ENCODE data around the gene SELENOP. TPM values are rescaled to one million over a fixed set of nuclear protein-coding genes. Genes with fewer than 3 reads are reported as not detected.

Gene SELENOP
- total and polyA plus RNA-seq, 9 of the 15 experiments (the other 6 are each of a cell fraction or from before 2014, with no cell fraction given), result 3.2 to 6.3 (median 4.5) TPM

DNA sequence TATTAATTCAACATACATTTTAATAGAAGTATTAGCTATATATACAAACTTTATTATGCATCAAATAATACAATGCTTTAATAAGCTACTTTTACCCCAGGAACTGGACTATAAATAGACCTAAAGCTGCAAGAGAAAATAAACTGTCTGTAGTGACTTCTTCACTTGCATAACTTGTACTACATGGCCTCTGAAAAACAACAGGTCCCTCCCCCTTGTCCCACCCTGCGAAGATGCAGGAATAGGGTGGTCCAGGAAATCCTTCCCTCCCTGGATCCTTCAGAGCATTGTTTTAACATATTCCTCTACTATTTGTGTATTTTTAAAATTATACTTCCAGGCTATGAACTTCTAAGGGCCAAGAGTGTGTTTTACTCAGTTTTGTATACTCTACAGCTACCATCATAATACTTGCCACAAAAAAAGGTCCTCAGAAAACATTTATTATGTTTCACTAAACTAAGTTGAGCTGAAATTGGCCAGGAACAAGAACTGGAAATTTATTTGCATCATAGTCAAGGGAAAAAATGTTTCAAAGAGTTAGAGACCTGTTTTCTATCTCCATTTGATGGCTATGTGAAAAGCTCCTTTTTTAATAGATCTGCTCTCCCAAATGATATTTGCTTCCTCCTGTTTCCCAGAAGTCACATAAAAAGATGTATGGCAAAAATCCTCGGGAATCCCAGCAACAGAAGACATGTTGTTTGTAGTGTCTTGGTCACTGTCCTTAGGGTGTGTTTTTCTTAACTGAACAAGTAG, 15.2 kb upstream of the SELENOP start (continued):
- TF ChIP-seq, protein P1, sequence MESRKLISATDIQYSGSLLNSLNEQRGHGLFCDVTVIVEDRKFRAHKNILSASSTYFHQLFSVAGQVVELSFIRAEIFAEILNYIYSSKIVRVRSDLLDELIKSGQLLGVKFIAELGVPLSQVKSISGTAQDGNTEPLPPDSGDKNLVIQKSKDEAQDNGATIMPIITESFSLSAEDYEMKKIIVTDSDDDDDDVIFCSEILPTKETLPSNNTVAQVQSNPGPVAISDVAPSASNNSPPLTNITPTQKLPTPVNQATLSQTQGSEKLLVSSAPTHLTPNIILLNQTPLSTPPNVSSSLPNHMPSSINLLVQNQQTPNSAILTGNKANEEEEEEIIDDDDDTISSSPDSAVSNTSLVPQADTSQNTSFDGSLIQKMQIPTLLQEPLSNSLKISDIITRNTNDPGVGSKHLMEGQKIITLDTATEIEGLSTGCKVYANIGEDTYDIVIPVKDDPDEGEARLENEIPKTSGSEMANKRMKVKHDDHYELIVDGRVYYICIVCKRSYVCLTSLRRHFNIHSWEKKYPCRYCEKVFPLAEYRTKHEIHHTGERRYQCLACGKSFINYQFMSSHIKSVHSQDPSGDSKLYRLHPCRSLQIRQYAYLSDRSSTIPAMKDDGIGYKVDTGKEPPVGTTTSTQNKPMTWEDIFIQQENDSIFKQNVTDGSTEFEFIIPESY (CRISPR knock-in tag; IDR thresholded peaks at IDR 0.05), result no peak
- no peak for TF ChIP-seq ZNF354B (CRISPR knock-in tag; IDR thresholded peaks at IDR 0.05)

DNA sequence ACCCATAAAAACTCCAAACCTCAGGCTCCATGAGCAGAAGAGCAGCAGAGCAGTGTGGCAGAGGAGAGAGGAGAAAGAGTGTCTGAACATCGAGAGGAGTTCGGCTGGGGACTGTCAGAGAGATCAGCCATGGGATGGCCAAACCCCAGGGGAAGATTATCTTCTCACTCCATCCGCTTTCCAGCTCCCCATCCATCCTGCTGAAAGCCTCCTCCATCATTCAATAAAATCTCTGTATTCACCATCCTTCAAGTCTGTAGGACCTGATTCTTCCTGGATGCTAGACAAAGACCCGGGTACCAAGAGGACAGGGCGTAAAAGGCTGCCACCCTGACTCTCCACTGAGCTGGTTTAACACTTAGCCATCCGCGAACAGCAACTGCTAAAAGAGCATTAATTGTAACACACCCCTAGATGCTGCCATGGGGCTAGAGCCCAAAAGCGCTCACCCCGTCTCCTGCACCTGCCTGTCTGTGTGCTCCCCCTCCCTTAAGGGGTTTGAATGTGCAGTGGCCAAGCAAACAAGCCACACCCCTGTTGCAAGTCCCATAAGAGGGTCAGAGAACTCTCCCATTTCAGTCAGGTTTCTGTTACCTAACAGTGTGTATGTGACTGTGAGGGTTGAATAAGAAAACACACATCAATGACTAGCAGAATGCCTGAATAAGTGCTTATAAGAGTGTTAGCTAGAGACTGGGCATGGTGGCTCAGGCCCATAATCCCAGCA, 13.9 kb upstream of the SELENOP start:
- 4% methylated on average over 9 of the region's 9 CpGs for WGBS (ENCODE audit: insufficient coverage, low coverage, missing lambda C conversion rate)
- H3K4me3 ChIP-seq, result no peak overlapping the region
- no peaks in the 10 kb centered on the region for H3K9me1 ChIP-seq (ENCODE audit: control insufficient read depth, insufficient read depth, low read length)
- H3K4me2 ChIP-seq (ENCODE audit: insufficient read depth, low read length), result no peak overlapping the region
- no peak for FAIRE-seq
- H3K4me1 ChIP-seq (replicated peaks in 1 of 2; ENCODE audit: control insufficient read depth in 2 of 2, insufficient read depth in 2 of 2, low read length in 2 of 2), result no peaks in the 10 kb centered on the region; a peak in 1 of 5 replicates
- intact Hi-C loops (cut with micrococcal nuclease) (no loop called here), in situ Hi-C loops (cut with MboI) (no loop called here)
- H3K27ac ChIP-seq (ENCODE audit: extremely low read depth, low read depth, low read length), result no peak overlapping the region
- H3K9ac ChIP-seq (ENCODE audit: insufficient read depth in 1 of 2, low read depth in 2 of 2, low read length in 2 of 2), result no peak overlapping the region
- BruUV-seq (replicated peaks), result no TSS peak
- CTCF ChIA-PET (ENCODE audit: low intra/inter-chr PET ratio), result no interaction called here
- POLR2A ChIA-PET, result interaction anchor here (0.6 to 3.9 kb wide), 2 partner anchors 15 to 97 kb away, joined by 3 to 24 read pairs; partner anchors contain the start of gene SELENOP
- no peak overlapping the region for H2AFZ ChIP-seq (ENCODE audit: low read depth, low read length)
- H4K20me1 ChIP-seq (replicated peaks; ENCODE audit: control insufficient read depth, insufficient read depth, low read length), result no peaks in the 10 kb centered on the region
- peak; percentile 31; the same call in 2 of the 3 replicates for ATAC-seq
- H3K79me2 ChIP-seq (ENCODE audit: control insufficient read depth, insufficient read depth, low read length), result no peaks in the 10 kb centered on the region
- H3K36me3 ChIP-seq (ENCODE audit: control insufficient read depth, insufficient read depth, low read length), result no peaks in the 10 kb centered on the region
- no peak for DNase-seq (ENCODE audit: extremely low read depth in 1 of 4, low spot score in 3 of 4)
- H3K9me3 ChIP-seq (replicated peaks; ENCODE audit: control insufficient read depth, insufficient read depth, low read depth, low read length), result no peaks in the 10 kb centered on the region
- H3K27me3 ChIP-seq (ENCODE audit: control insufficient read depth in 2 of 2, insufficient read depth in 2 of 2, low read length in 2 of 2), result no peaks in the 10 kb centered on the region
- TF ChIP-seq CBFA2T2 (conservative IDR thresholded peaks at IDR 0.05), result no peak
- TF ChIP-seq, protein P2, sequence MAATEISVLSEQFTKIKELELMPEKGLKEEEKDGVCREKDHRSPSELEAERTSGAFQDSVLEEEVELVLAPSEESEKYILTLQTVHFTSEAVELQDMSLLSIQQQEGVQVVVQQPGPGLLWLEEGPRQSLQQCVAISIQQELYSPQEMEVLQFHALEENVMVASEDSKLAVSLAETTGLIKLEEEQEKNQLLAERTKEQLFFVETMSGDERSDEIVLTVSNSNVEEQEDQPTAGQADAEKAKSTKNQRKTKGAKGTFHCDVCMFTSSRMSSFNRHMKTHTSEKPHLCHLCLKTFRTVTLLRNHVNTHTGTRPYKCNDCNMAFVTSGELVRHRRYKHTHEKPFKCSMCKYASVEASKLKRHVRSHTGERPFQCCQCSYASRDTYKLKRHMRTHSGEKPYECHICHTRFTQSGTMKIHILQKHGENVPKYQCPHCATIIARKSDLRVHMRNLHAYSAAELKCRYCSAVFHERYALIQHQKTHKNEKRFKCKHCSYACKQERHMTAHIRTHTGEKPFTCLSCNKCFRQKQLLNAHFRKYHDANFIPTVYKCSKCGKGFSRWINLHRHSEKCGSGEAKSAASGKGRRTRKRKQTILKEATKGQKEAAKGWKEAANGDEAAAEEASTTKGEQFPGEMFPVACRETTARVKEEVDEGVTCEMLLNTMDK (IDR thresholded peaks at IDR 0.05; ENCODE audit: borderline replicate concordance, insufficient read depth, low read depth, low read length, poor library complexity, severe bottlenecking), result no peak
- no peak for TF ChIP-seq HCFC1 (IDR thresholded peaks at IDR 0.05; ENCODE audit: low read depth, low read length)
- no peak for TF ChIP-seq STAT5B (CRISPR knock-in tag; IDR thresholded peaks at IDR 0.05)
- TF ChIP-seq, protein P3, sequence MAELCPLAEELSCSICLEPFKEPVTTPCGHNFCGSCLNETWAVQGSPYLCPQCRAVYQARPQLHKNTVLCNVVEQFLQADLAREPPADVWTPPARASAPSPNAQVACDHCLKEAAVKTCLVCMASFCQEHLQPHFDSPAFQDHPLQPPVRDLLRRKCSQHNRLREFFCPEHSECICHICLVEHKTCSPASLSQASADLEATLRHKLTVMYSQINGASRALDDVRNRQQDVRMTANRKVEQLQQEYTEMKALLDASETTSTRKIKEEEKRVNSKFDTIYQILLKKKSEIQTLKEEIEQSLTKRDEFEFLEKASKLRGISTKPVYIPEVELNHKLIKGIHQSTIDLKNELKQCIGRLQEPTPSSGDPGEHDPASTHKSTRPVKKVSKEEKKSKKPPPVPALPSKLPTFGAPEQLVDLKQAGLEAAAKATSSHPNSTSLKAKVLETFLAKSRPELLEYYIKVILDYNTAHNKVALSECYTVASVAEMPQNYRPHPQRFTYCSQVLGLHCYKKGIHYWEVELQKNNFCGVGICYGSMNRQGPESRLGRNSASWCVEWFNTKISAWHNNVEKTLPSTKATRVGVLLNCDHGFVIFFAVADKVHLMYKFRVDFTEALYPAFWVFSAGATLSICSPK (IDR thresholded peaks at IDR 0.05; ENCODE audit: borderline replicate concordance), result no peak
- TF ChIP-seq, protein P4, sequence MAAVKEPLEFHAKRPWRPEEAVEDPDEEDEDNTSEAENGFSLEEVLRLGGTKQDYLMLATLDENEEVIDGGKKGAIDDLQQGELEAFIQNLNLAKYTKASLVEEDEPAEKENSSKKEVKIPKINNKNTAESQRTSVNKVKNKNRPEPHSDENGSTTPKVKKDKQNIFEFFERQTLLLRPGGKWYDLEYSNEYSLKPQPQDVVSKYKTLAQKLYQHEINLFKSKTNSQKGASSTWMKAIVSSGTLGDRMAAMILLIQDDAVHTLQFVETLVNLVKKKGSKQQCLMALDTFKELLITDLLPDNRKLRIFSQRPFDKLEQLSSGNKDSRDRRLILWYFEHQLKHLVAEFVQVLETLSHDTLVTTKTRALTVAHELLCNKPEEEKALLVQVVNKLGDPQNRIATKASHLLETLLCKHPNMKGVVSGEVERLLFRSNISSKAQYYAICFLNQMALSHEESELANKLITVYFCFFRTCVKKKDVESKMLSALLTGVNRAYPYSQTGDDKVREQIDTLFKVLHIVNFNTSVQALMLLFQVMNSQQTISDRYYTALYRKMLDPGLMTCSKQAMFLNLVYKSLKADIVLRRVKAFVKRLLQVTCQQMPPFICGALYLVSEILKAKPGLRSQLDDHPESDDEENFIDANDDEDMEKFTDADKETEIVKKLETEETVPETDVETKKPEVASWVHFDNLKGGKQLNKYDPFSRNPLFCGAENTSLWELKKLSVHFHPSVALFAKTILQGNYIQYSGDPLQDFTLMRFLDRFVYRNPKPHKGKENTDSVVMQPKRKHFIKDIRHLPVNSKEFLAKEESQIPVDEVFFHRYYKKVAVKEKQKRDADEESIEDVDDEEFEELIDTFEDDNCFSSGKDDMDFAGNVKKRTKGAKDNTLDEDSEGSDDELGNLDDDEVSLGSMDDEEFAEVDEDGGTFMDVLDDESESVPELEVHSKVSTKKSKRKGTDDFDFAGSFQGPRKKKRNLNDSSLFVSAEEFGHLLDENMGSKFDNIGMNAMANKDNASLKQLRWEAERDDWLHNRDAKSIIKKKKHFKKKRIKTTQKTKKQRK (IDR thresholded peaks at IDR 0.05; ENCODE audit: borderline replicate concordance, low read depth, low read length), result no peak

All from K562 (cell line).